ENCODE results near the gene DHRS12.

The DHRS12 gene

GRCh38 chr13:51758691-51759090 is 45.3 kb downstream of the DHRS12 start:
- H3K27ac Mint-ChIP-seq = no peak overlapping the region
- no peaks in the 10 kb centered on the region for H3K9me3 Mint-ChIP-seq
- H3K4me3 Mint-ChIP-seq = no peak overlapping the region
- H3K36me3 Mint-ChIP-seq (ENCODE audit: low read depth) = peaks cover 63% of the 10 kb centered on the region
- TF ChIP-seq CTCF (IDR thresholded peaks at IDR 0.05; ENCODE audit: unreplicated experiment in 3 of 3) = no peak
- H3K27me3 Mint-ChIP-seq (ENCODE audit: low read depth) = no peaks in the 10 kb centered on the region
- peaks cover 21% of the 10 kb centered on the region for H3K4me1 Mint-ChIP-seq

GRCh38 chr13:51756651-51757050 is 47.3 kb downstream of the DHRS12 start:
- no peak overlapping the region for H3K27ac Mint-ChIP-seq
- H3K4me1 Mint-ChIP-seq = peaks cover 5% of the 10 kb centered on the region
- H3K9me3 Mint-ChIP-seq = no peaks in the 10 kb centered on the region
- peaks cover 68% of the 10 kb centered on the region for H3K36me3 Mint-ChIP-seq (ENCODE audit: low read depth)
- H3K27me3 Mint-ChIP-seq (ENCODE audit: low read depth) = no peaks in the 10 kb centered on the region
- H3K4me3 Mint-ChIP-seq = no peak overlapping the region
- TF ChIP-seq CTCF (IDR thresholded peaks at IDR 0.05; ENCODE audit: unreplicated experiment in 3 of 3) = no peak

- Mint-ChIP-seq H3K9me3 (peaks cover 3% of the 10 kb centered on the region), H3K36me3 (ENCODE audit: low read depth) (peaks cover 43% of the 10 kb centered on the region), H3K27me3 (ENCODE audit: low read depth) (no peaks in the 10 kb centered on the region), H3K27ac (no peak overlapping the region), H3K4me3 (no peak overlapping the region), H3K4me1 (peaks cover 2% of the 10 kb centered on the region)
- TF ChIP-seq CTCF (IDR thresholded peaks at IDR 0.05; ENCODE audit: unreplicated experiment in 3 of 3) = no peak
Measured at GRCh38 chr13:51747438-51748434, 56.2 kb downstream of the DHRS12 start.

GRCh38 chr13:51746802-51747201 is 57.2 kb downstream of the DHRS12 start:
- Mint-ChIP-seq H3K9me3 (peaks cover 3% of the 10 kb centered on the region), H3K4me3 (no peak overlapping the region), H3K27me3 (ENCODE audit: low read depth) (no peaks in the 10 kb centered on the region), H3K36me3 (ENCODE audit: low read depth) (peaks cover 34% of the 10 kb centered on the region), H3K4me1 (peaks cover 12% of the 10 kb centered on the region), H3K27ac (no peak overlapping the region)
- no peak for TF ChIP-seq CTCF (IDR thresholded peaks at IDR 0.05; ENCODE audit: unreplicated experiment in 3 of 3)

- Mint-ChIP-seq H3K27ac (no peak overlapping the region), H3K9me3 (peaks cover 3% of the 10 kb centered on the region), H3K36me3 (ENCODE audit: low read depth) (peaks cover 31% of the 10 kb centered on the region), H3K4me3 (no peak overlapping the region), H3K4me1 (peaks cover 23% of the 10 kb centered on the region), H3K27me3 (ENCODE audit: low read depth) (no peaks in the 10 kb centered on the region)
- TF ChIP-seq CTCF (IDR thresholded peaks at IDR 0.05; ENCODE audit: unreplicated experiment in 3 of 3) = no peak
Measured at GRCh38 chr13:51745243-51745642, 58.7 kb downstream of the DHRS12 start.
